Effector memory CD4-positive, alpha-beta T cell (primary cell): ENCODE measurements around the gene CAMTA1.

Experiments
- DNase-seq, 3 donors: peaks; one replicate each; pipeline ENCODE4 v3.0.0-alpha.2; 2020
- H3K27ac ChIP-seq: 2 replicates; pipeline ENCODE4 v1.7.0; 2013; ENCODE audit warnings: mild to moderate bottlenecking, low read length, moderate library complexity; ENCODE audit not compliant: insufficient read depth, poor library complexity, severe bottlenecking
- H3K27me3 ChIP-seq: replicated peaks from 2 replicates; pipeline ENCODE4 v1.7.0; 2013; ENCODE audit warnings: mild to moderate bottlenecking, low read length; ENCODE audit not compliant: insufficient read depth, control insufficient read depth, poor library complexity, severe bottlenecking
- H3K36me3 ChIP-seq: 2 replicates; pipeline ENCODE4 v1.7.0; 2013; ENCODE audit warnings: mild to moderate bottlenecking, low read length, moderate library complexity; ENCODE audit not compliant: control insufficient read depth, insufficient read depth
- H3K4me1 ChIP-seq: 2 replicates; pipeline ENCODE4 v1.7.0; 2013; ENCODE audit warnings: low read length, mild to moderate bottlenecking; ENCODE audit not compliant: control insufficient read depth, insufficient read depth, poor library complexity, severe bottlenecking
- H3K4me3 ChIP-seq: 2 replicates; pipeline ENCODE4 v1.7.0; 2013; ENCODE audit warnings: low read length, low read depth, mild to moderate bottlenecking; ENCODE audit not compliant: insufficient read depth, poor library complexity, severe bottlenecking
- H3K9me3 ChIP-seq: 2 replicates; pipeline ENCODE4 v1.7.0; 2013; ENCODE audit warnings: mild to moderate bottlenecking, low read length, moderate library complexity; ENCODE audit not compliant: control insufficient read depth

CAMTA1 gene

DNA sequence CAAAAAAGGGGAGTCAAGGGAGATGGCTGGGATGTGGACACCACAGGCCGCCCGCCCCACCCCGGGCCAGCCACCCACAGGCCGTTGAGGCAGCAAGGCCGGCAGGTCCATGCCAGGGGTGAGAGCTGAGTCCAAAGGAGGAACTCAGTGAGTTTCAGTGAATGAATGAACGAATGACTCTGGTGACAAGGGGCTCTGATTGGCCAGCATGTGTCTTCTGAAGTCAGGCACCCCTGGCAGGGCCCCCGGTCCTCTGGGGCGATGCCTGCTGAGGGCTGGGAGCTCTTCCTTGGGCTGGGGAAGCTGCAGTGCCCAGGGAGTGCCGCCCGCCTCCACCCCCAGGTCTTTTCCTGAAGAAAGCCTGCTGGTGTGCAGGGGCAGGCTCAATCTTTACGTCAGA is 749.8 kb downstream of the CAMTA1 start:
- DNase-seq: no peak
- no peaks in the 10 kb centered on the region for H3K4me1 ChIP-seq
- H3K36me3 ChIP-seq: no peaks in the 10 kb centered on the region
- H3K27ac ChIP-seq: no peak overlapping the region
- no peaks in the 10 kb centered on the region for H3K9me3 ChIP-seq
- H3K4me3 ChIP-seq: no peak overlapping the region
- H3K27me3 ChIP-seq: no peaks in the 10 kb centered on the region

DNA sequence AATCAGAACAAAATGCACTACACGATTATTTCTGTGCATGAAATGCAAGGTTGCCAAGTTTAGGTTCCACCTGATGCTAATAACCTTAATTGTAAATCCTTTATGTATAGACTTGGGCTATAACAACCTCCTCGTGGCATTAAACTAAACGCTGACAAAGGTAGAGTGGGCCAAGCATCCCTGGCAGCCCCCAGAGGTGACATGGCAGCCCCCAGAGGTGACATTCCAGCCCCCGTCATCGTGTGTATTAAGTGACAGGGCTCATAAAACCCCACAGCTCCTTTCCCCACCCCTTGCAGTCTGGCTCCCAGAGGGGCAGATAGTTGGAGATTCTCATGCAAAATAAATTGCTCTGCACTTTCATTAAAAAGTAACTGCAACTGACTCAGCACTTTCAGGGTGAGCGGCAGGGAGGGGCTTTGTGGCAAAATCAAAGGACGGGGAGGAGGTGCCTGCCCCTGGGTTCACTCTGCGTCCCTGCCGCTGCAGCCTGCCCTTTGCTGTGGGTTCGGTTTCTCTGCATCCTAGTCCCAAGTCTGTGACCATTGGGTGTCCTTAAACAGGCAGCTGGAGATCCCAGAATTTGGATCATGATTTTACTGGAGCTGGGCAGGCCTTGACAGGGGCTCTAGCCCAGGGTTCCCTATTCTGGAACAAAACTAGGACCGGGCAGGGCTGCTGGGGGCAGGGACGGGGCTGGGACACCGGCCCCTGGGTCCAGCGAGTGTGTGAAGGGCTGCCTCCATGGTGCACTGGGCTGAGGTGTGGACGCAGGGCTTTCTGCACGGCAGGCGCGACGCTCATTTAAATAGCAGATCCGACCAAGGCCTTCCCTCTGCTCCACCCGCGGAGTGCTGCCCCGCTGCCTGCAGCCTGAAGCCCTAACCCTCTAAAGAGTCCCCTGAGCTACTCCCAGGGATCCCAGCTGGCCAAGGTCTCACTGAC is 751.0 kb downstream of the CAMTA1 start:
- no peaks in the 10 kb centered on the region for H3K27me3 ChIP-seq
- no peak for DNase-seq
- H3K9me3 ChIP-seq: no peaks in the 10 kb centered on the region
- no peaks in the 10 kb centered on the region for H3K36me3 ChIP-seq
- H3K4me3 ChIP-seq: no peak overlapping the region
- no peaks in the 10 kb centered on the region for H3K4me1 ChIP-seq
- no peak overlapping the region for H3K27ac ChIP-seq

DNA sequence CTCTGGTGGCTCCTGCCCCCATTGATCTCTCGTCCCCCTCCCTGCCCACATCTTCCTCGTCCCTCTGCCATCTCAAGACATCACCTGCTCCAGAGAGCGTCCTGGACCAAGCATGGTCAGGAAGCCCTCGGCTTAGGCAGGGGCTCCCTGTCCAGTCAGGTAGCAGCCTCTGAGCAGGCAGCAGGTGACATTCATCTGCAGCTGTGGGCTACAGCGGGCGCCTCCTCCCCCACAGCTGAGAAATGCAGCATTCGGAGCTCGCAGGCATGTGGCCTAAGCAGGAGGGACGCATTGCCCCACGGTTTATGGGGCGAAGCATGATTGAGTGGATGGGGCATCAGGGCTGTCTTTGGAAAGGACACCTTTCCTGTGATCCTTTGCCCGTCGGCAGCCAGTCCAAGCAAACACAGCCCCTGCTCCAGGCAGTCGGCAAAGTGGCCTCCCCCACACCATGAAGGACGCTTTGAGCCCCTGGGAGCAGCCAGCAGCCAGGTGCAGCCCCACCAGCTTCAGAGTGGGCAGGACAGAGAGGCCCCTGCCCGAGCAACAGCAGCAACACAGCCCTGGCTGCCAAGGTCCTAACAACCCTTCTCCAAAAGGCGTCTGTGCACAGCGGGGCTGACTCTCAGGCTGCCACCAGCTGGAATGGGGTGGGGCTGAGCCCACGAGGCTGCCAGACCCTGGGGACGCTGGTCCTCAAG is 751.8 kb downstream of the CAMTA1 start:
- H3K4me1 ChIP-seq: no peaks in the 10 kb centered on the region
- H3K27ac ChIP-seq: no peak overlapping the region
- H3K4me3 ChIP-seq: no peak overlapping the region
- DNase-seq: no peak
- no peaks in the 10 kb centered on the region for H3K27me3 ChIP-seq
- H3K36me3 ChIP-seq: no peaks in the 10 kb centered on the region
- H3K9me3 ChIP-seq: no peaks in the 10 kb centered on the region

DNA sequence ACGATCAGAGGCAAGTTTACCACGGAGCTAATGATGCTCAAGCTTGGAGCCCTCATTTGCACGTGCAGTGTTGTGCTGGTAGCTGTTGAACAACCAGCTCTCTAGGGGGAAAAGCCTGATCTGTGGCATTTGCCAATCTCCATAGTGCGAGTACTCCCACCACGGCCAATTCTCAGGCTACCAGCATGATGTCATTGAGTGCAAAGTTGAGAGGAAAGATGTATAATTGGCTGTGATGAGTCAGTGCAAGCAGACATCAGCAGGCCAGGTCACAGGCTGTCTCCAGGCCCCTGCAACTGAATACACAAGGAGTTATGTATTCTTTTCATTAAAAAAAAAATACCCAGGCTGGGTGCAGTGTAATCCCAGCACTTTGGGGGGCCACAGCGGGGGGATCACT is 752.8 kb downstream of the CAMTA1 start:
- H3K4me3 ChIP-seq: no peak overlapping the region
- no peaks in the 10 kb centered on the region for H3K36me3 ChIP-seq
- no peaks in the 10 kb centered on the region for H3K27me3 ChIP-seq
- no peaks in the 10 kb centered on the region for H3K4me1 ChIP-seq
- DNase-seq: no peak
- no peak overlapping the region for H3K27ac ChIP-seq
- no peaks in the 10 kb centered on the region for H3K9me3 ChIP-seq

DNA sequence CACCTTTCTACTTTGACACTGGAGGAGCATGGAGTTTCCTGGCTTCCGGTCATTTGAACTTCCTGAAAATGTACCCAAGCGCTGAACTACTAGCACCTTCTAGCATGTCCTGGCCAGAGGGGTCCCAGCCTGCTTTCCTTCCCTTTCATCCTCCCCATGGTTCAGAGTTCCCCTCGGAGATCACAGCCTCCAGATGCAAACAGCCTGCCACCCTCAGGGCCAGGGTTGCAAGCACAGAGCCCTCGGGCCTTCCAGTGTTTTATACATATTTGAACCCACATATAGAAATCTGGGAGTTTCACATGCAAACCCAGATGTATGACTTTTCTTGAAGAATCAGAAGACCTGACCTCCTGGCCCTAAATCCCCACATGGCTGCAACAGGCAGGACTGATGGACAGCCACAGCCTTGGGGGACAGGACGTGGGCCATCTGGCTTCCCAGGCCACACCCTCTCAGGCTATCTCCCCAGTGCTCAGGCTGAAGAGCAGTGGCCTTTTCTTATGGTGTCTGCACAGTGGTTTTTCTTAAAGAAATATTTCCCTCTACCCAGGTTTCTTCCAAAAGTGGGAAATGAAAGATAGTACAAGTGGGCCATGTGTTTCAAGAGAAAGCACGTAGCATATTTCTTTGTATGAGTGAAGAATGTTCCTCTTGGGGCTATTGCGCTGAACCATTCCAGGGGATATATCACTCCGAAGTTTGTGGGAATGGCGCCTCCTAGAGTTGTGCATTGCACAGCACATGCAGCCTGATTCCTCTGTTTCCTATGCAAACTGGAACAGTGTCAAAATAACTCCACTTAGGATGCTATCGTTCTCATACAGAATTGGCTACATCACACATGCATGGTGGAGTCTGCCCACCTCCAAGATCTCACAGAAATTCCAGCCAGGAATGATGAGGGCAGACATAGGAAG is 753.9 kb downstream of the CAMTA1 start:
- no peaks in the 10 kb centered on the region for H3K27me3 ChIP-seq
- DNase-seq: no peak
- H3K4me3 ChIP-seq: no peak overlapping the region
- H3K36me3 ChIP-seq: no peaks in the 10 kb centered on the region
- no peaks in the 10 kb centered on the region for H3K4me1 ChIP-seq
- H3K27ac ChIP-seq: no peak overlapping the region
- no peaks in the 10 kb centered on the region for H3K9me3 ChIP-seq

DNA sequence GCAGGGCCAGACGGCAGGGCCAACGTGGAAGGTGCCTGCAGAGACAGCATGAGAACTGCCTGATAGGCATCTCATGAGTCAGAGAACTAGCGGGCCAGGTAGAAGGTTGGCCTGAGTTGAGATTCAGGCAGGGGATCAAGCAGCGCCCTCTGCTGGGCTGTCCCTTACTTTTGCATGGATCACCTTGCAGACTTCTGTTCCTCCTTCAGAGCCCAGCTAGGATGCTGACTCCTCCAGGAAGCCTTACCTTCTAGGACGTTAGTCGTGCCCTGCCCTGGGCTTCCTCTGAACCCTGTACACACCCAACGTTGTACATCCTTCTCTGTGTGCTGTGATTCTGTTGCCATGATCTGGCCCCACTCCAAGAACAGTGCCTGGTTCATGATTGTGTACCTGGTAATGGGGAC is 754.5 kb downstream of the CAMTA1 start:
- no peak for DNase-seq
- Histone ChIP-seq H3K27ac (no peak overlapping the region), H3K4me3 (no peak overlapping the region), H3K36me3 (no peaks in the 10 kb centered on the region), H3K9me3 (no peaks in the 10 kb centered on the region), H3K27me3 (no peaks in the 10 kb centered on the region), H3K4me1 (no peaks in the 10 kb centered on the region)

DNA sequence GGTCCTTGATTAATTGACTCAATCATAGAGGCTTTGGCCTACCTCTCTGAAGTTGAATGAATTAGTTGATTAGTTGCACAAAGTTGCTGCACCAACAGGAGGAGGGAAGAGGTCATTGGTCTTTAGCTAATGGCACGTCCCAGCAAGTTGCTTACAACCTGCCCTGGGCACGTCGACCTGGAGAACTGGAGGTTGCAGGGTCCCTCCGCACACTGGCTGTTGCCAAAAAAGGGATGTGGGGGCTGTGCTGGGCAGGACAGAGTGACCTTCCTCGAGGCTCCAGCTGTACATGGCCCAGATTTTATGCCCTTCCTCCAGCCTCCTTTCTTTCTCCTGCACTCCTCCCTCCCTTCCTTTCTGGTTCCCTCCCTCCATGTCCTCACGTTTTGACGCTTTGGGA is 755.6 kb downstream of the CAMTA1 start:
- Histone ChIP-seq H3K27ac (no peak overlapping the region), H3K36me3 (no peaks in the 10 kb centered on the region), H3K4me1 (no peaks in the 10 kb centered on the region), H3K9me3 (no peaks in the 10 kb centered on the region), H3K27me3 (no peaks in the 10 kb centered on the region), H3K4me3 (no peak overlapping the region)
- DNase-seq: no peak

DNA sequence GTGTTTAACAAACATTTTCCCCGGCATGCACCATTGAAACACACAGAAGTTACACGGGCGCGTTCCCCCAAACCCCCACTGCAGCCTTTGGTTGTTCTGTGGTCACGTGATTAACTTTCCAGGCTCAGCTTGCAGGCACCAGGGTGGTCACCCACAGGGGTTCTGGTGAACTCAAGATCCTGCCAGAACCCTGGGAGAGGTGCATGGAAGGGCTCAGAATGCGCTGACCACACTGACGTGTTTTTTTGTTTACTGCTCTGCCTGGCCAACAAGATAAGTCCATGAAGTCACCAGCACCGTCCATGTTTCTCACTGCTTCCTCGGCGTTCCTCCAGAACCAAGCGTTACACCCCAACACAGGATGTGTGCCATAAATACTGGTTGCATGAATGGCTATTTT is 756.4 kb downstream of the CAMTA1 start:
- Histone ChIP-seq H3K9me3 (no peaks in the 10 kb centered on the region), H3K27me3 (no peaks in the 10 kb centered on the region), H3K4me1 (no peaks in the 10 kb centered on the region), H3K4me3 (no peak overlapping the region), H3K36me3 (no peaks in the 10 kb centered on the region), H3K27ac (no peak overlapping the region)
- DNase-seq: no peak

DNA sequence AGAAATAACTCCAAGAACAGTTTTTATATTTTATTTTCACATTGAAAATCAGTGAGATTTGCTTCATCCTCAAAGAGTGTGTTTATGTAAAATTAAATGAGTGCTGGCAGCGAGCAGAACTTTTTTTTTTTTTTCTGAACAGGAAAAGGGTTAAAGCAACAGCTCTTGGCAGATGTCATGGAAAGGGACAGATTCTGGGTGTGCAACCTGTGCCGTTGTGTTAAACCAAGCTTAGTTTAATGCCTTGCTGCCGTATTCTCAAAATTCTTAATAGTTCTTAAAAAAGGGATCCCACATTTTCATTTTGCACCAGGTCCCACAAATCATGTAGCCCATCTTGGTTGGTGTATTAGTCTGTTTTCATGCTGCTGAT is 758.5 kb downstream of the CAMTA1 start:
- H3K4me1 ChIP-seq: no peaks in the 10 kb centered on the region
- H3K36me3 ChIP-seq: no peaks in the 10 kb centered on the region
- H3K27ac ChIP-seq: no peak overlapping the region
- DNase-seq: no peak
- H3K9me3 ChIP-seq: no peaks in the 10 kb centered on the region
- no peak overlapping the region for H3K4me3 ChIP-seq
- H3K27me3 ChIP-seq: no peaks in the 10 kb centered on the region
